H1 (cell line): ENCODE results near the gene ASF1A. TPM values are rescaled to one million over a fixed set of nuclear protein-coding genes. Genes with fewer than 3 reads are reported as not detected.

Source experiments
- CTCF ChIA-PET: fragments of 300-600 bp; sonication (Branson Sonifier 250); formaldehyde crosslinking; loops from one replicate; lab custom pipeline; 2021; ENCODE audit not compliant: partially characterized antibody; lab: Charles Lee
- POLR2A ChIA-PET: fragments of 300-600 bp; sonication (Branson Sonifier 250); formaldehyde crosslinking; loops from one replicate; lab custom pipeline; 2021; ENCODE audit warnings: inconsistent platforms; ENCODE audit not compliant: partially characterized antibody; lab: Charles Lee
- DNase-seq, 2 experiments: peaks; one replicate each; pipeline versions ENCODE4 v3.0.0 to v3.0.0-alpha.2; 2010 to 2022; ENCODE audit warnings: low spot score in 2 of 2, low read depth in 1 of 2, mixed read lengths in 1 of 2
- FAIRE-seq: peaks from 2 replicates; lab custom pipeline; 2011; peaks lifted over from hg19 to GRCh38; lab: Jason Lieb, UNC
- H2AFZ ChIP-seq: 2 replicates; pipeline ENCODE4 v1.8.1; 2012; ENCODE audit warnings: low read length, inconsistent platforms
- H2AK5ac ChIP-seq: 2 replicates; pipeline ENCODE4 v1.6.1; 2013; ENCODE audit warnings: low read depth, low read length
- H2BK120ac ChIP-seq: replicated peaks from 2 replicates; pipeline ENCODE3; 2013; ENCODE audit warnings: low read depth, low read length, inconsistent platforms
- H2BK12ac ChIP-seq: 2 replicates; pipeline ENCODE4 v1.6.1; 2013; ENCODE audit warnings: low read depth, low read length
- H2BK15ac ChIP-seq: 2 replicates; pipeline ENCODE4 v1.6.1; 2013; ENCODE audit warnings: low read length
- H2BK20ac ChIP-seq: 2 replicates; pipeline ENCODE4 v1.6.1; 2013; ENCODE audit warnings: low read length
- H2BK5ac ChIP-seq: 2 replicates; pipeline ENCODE4 v1.6.1; 2013; ENCODE audit warnings: low read depth, low read length
- H3K14ac ChIP-seq: 2 replicates; pipeline ENCODE4 v1.6.1; 2013; ENCODE audit warnings: inconsistent platforms; ENCODE audit not compliant: insufficient read length
- H3K18ac ChIP-seq: 2 replicates; pipeline ENCODE4 v1.6.1; 2013; ENCODE audit warnings: low read length; ENCODE audit errors: extremely low read depth
- H3K23ac ChIP-seq: 2 replicates; pipeline ENCODE4 v1.6.1; 2013; ENCODE audit warnings: inconsistent platforms; ENCODE audit not compliant: insufficient read length
- H3K23me2 ChIP-seq: 2 replicates; pipeline ENCODE4 v1.6.1; 2013; ENCODE audit warnings: low read depth, low read length
- H3K27ac ChIP-seq: 2 replicates; pipeline ENCODE4 v1.6.1; 2011; ENCODE audit warnings: low read depth, low read length, inconsistent platforms
- H3K27me3 ChIP-seq, 4 experiments: replicated peaks in 1 of 4; 1 replicate in 1 of 4; 2 replicates in 3 of 4; pipeline versions ENCODE4 v1.6.1 to v1.8.1; 2011 to 2013; ENCODE audit warnings: low read length in 3 of 4, mild to moderate bottlenecking in 3 of 4, inconsistent platforms in 2 of 4, mixed read lengths in 2 of 4, moderate library complexity in 1 of 4; ENCODE audit not compliant: control insufficient read depth in 3 of 4, insufficient read depth in 3 of 4; ENCODE audit errors: extremely low read depth in 1 of 4
- H3K36me3 ChIP-seq, 4 experiments: 2 replicates each; pipeline versions ENCODE4 v1.6.1 to v1.8.1; 2011 to 2013; ENCODE audit warnings: mild to moderate bottlenecking in 4 of 4, low read length in 3 of 4, moderate library complexity in 2 of 4, control low read depth in 1 of 4, inconsistent platforms in 1 of 4; ENCODE audit not compliant: insufficient read depth in 4 of 4, control insufficient read depth in 2 of 4
- H3K4ac ChIP-seq: replicated peaks from 2 replicates; pipeline ENCODE3; 2013; ENCODE audit warnings: low read length, low read depth, mixed read lengths, inconsistent platforms; ENCODE audit not compliant: insufficient read length
- H3K4me1 ChIP-seq, 4 experiments: replicated peaks in 1 of 4; 1 replicate in 1 of 4; 2 replicates in 3 of 4; pipeline versions ENCODE4 v1.6.1 to v1.8.1; 2011 to 2013; ENCODE audit warnings: low read length in 3 of 4, inconsistent platforms in 2 of 4, mixed read lengths in 1 of 4; ENCODE audit not compliant: insufficient read depth in 4 of 4, control insufficient read depth in 3 of 4
- H3K4me2 ChIP-seq, 2 experiments: 2 replicates each; pipeline versions ENCODE4 v1.6.1 to v1.8.1; 2011 to 2013; ENCODE audit warnings: low read depth in 2 of 2, low read length in 2 of 2, control low read depth in 1 of 2, inconsistent platforms in 1 of 2, mild to moderate bottlenecking in 1 of 2; ENCODE audit not compliant: insufficient read depth in 1 of 2
- H3K4me3 ChIP-seq, 4 experiments: fragments of 200-600, 300-600 bp in 1 of 4; sonication (generic), shearing (Covaris generic), sonication (Bioruptor Twin) in 1 of 4; 2 replicates each; pipeline versions ENCODE4 v1.5.1 to v1.8.1; 2011 to 2016; ENCODE audit warnings: low read length in 4 of 4, low read depth in 3 of 4, control low read depth in 2 of 4, inconsistent platforms in 2 of 4, mild to moderate bottlenecking in 2 of 4, mixed read lengths in 1 of 4, moderate library complexity in 1 of 4; ENCODE audit not compliant: insufficient read depth in 2 of 4; ENCODE audit errors: extremely low read depth in 1 of 4
- H3K56ac ChIP-seq: replicated peaks from 2 replicates; pipeline ENCODE3; 2013; ENCODE audit warnings: low read depth, mild to moderate bottlenecking, mixed read lengths, low read length, inconsistent platforms; ENCODE audit not compliant: insufficient read length
- H3K79me1 ChIP-seq: 2 replicates; pipeline ENCODE4 v1.6.1; 2013; ENCODE audit warnings: low read depth, low read length, control low read depth
- H3K79me2 ChIP-seq, 2 experiments: 2 replicates each; pipeline versions ENCODE4 v1.6.1 to v1.8.1; 2012 to 2013; ENCODE audit warnings: low read length in 2 of 2, mild to moderate bottlenecking in 2 of 2, inconsistent platforms in 1 of 2; ENCODE audit not compliant: insufficient read depth in 2 of 2, control insufficient read depth in 1 of 2
- H3K9ac ChIP-seq, 4 experiments: replicated peaks in 1 of 4; 1 replicate in 1 of 4; 2 replicates in 3 of 4; pipeline versions ENCODE4 v1.6.1 to v1.8.1; 2011 to 2013; ENCODE audit warnings: low read depth in 3 of 4, low read length in 3 of 4, control low read depth in 2 of 4, mild to moderate bottlenecking in 2 of 4, moderate library complexity in 2 of 4, inconsistent platforms in 1 of 4; ENCODE audit errors: extremely low read depth in 1 of 4
- H3K9me3 ChIP-seq, 2 experiments: 2 replicates each; pipeline versions ENCODE4 v1.6.1 to v1.8.1; 2012 to 2013; ENCODE audit warnings: mild to moderate bottlenecking in 2 of 2, moderate library complexity in 2 of 2, control low read depth in 1 of 2, inconsistent platforms in 1 of 2, low read depth in 1 of 2, low read length in 1 of 2, mixed read lengths in 1 of 2; ENCODE audit not compliant: insufficient read depth in 2 of 2
- H4K20me1 ChIP-seq, 2 experiments: replicated peaks in 1 of 2; 2 replicates each; pipeline versions ENCODE3 to v1.8.1; 2011 to 2013; ENCODE audit warnings: inconsistent platforms in 2 of 2, low read length in 2 of 2, mild to moderate bottlenecking in 1 of 2; ENCODE audit not compliant: insufficient read depth in 2 of 2, control insufficient read depth in 1 of 2
- H4K5ac ChIP-seq: 2 replicates; pipeline ENCODE4 v1.6.1; 2013; ENCODE audit warnings: low read length, low read depth, mixed read lengths, inconsistent platforms; ENCODE audit not compliant: insufficient read length
- H4K8ac ChIP-seq: 2 replicates; pipeline ENCODE4 v1.8.0; 2013; ENCODE audit warnings: mild to moderate bottlenecking, moderate library complexity, low read length, inconsistent platforms; ENCODE audit not compliant: insufficient read depth; ENCODE audit errors: extremely low read depth
- H4K91ac ChIP-seq: replicated peaks from 2 replicates; pipeline ENCODE3; 2013; ENCODE audit warnings: low read length, mixed read lengths, inconsistent platforms; ENCODE audit not compliant: insufficient read length
- CHD2 ChIP-seq: IDR thresholded peaks from 2 replicates; pipeline ENCODE4 v1.6.1; 2012; ENCODE audit warnings: low read length, improper control_type of control experiment
- JUND ChIP-seq: IDR thresholded peaks from 2 replicates; pipeline ENCODE4 v1.6.1; 2011; ENCODE audit warnings: mild to moderate bottlenecking, improper control_type of control experiment, low read length
- POLR2AphosphoS5 ChIP-seq: IDR thresholded peaks from 2 replicates; pipeline ENCODE4 v1.6.1; 2011; ENCODE audit warnings: low read depth, low read length
- RNF2 ChIP-seq: fragments of 200-900, 300-1000 bp; sonication (generic); IDR thresholded peaks from 2 replicates; pipeline ENCODE4 v1.7.1; 2016; ENCODE audit warnings: borderline replicate concordance, low read depth, mild to moderate bottlenecking, antibody characterized with exemption, low read length; ENCODE audit not compliant: poor library complexity, severe bottlenecking; ENCODE audit errors: missing control alignments
- SAP30 ChIP-seq: fragments of 300-600 bp; sonication (generic); IDR thresholded peaks from 2 replicates; pipeline ENCODE4 v1.7.1; 2012; ENCODE audit warnings: low read length, moderate library complexity, mild to moderate bottlenecking, inconsistent platforms; ENCODE audit not compliant: insufficient read depth, insufficient replicate concordance
- SIN3A ChIP-seq, 2 experiments: IDR thresholded peaks in 1 of 2; conservative IDR thresholded peaks in 1 of 2; 2 replicates each; pipeline ENCODE4 v1.6.1; 2011 to 2012; ENCODE audit warnings: low read length in 2 of 2, improper control_type of control experiment in 1 of 2, low read depth in 1 of 2, mild to moderate bottlenecking in 1 of 2
- TAF1 ChIP-seq: IDR thresholded peaks from 2 replicates; pipeline ENCODE4 v1.6.1; 2011; ENCODE audit warnings: mild to moderate bottlenecking, low read depth, low read length
- TAF7 ChIP-seq: optimal IDR thresholded peaks from 2 replicates; pipeline ENCODE3; 2011; ENCODE audit warnings: low read depth, mild to moderate bottlenecking, inconsistent platforms, low read length, moderate library complexity, borderline replicate concordance
- WGBS, 2 experiments: shearing (Covaris generic) in 1 of 2; methylation state at CpG; one replicate each; pipeline versions ENCODE4 v1.1.6 to v1.1.7; 2013 to 2015; ENCODE audit warnings: low lambda C conversion rate in 2 of 2, mixed read lengths in 2 of 2, inconsistent platforms in 1 of 2, low coverage in 1 of 2, missing lambda C conversion rate in 1 of 2; ENCODE audit not compliant: insufficient replicate concordance in 2 of 2, insufficient coverage in 1 of 2, insufficient read length in 1 of 2; ENCODE audit errors: extremely low coverage in 1 of 2, missing lambda C conversion rate in 1 of 2; 5-methylcytosine and 5-hydroxymethylcytosine counted together
- long read RNA-seq, 2 experiments: library from RNA in 1 of 2; library from capped mRNA in 1 of 2; stranded (forward); transcript quantifications; one replicate each; pipeline ENCODE4 v2.0.0, GENCODE V29; 2021; ENCODE audit warnings: inconsistent platforms in 1 of 2
- polyA minus RNA-seq, 3 experiments: library from RNA; depleted of rRNA, polyadenylated mRNA; stranded (reverse); fragments of >200 nt; gene quantifications; 1 replicate in 2 of 3; 2 replicates in 1 of 3; pipeline ENCODE4 v1.2.3, GENCODE V29; 2011
- polyA plus RNA-seq, 7 experiments: library from polyadenylated mRNA; depleted of rRNA in 3 of 7; stranded (reverse) in 5 of 7; unstranded in 2 of 7; fragments of >200 nt in 5 of 7; fragments of 200-250 nt in 2 of 7; gene quantifications; 1 replicate in 5 of 7; 2 replicates in 1 of 7; 4 replicates in 1 of 7; pipeline versions ENCODE4 v1.2.1 to v1.2.3, GENCODE V29; 2011 to 2013; ENCODE audit warnings: missing spikeins in 2 of 7, mixed read lengths in 2 of 7
- total RNA-seq: library from RNA; stranded (reverse); fragmentation: NEBNext Ultra II Directional; extraction: Animal tissue kit (Norgen Biotek cat#: 25700); gene quantifications from 2 replicates; pipeline ENCODE4 v1.2.1, GENCODE V29; 2021

The ASF1A gene
- total RNA-seq (45.7 and 50.2 TPM in 2 replicates), polyA plus RNA-seq (2011; rRNA removed) (9.8 and 11.4 TPM in 2 replicates), polyA minus RNA-seq (2011; rRNA and poly(A)+ RNA removed) (9.3 and 9.6 TPM in 2 replicates)
- 15.4 TPM for polyA plus RNA-seq (2011; cell fraction: cytosol; rRNA removed)
- polyA plus RNA-seq (2011; cell fraction: nucleus; rRNA removed): 11.9 TPM
- 23.2 to 40.2 TPM (median 24.3 TPM) in 4 replicates for polyA plus RNA-seq (2012, experiment 1 of 2)
- polyA plus RNA-seq (2012, experiment 2 of 2): 4.7 TPM
- polyA plus RNA-seq (2013, experiment 1 of 2): 23.5 TPM
- polyA plus RNA-seq (2013, experiment 2 of 2): 23.3 TPM
- polyA minus RNA-seq (2011; cell fraction: cytosol; rRNA and poly(A)+ RNA removed): 13.9 TPM
- 20.0 TPM for polyA minus RNA-seq (2011; cell fraction: nucleus; rRNA and poly(A)+ RNA removed)
- long read RNA-seq, experiment 1, transcript ASF1A-201 (4 exons, 2,362 nt): major isoform, 47 of 59 reads
- long read RNA-seq, experiment 1, partial matches to known transcripts: 2 of 59 reads
- long read RNA-seq, experiment 1, other reads (novel, unspliced or antisense): 10 of 59 reads
- long read RNA-seq, experiment 2, transcript ASF1A-201 (4 exons, 2,362 nt): major isoform, 64 of 64 reads
- long read RNA-seq, experiment 2, partial matches to known transcripts: 0 of 64 reads
- long read RNA-seq, experiment 2, other reads (novel, unspliced or antisense): 0 of 64 reads

DNA sequence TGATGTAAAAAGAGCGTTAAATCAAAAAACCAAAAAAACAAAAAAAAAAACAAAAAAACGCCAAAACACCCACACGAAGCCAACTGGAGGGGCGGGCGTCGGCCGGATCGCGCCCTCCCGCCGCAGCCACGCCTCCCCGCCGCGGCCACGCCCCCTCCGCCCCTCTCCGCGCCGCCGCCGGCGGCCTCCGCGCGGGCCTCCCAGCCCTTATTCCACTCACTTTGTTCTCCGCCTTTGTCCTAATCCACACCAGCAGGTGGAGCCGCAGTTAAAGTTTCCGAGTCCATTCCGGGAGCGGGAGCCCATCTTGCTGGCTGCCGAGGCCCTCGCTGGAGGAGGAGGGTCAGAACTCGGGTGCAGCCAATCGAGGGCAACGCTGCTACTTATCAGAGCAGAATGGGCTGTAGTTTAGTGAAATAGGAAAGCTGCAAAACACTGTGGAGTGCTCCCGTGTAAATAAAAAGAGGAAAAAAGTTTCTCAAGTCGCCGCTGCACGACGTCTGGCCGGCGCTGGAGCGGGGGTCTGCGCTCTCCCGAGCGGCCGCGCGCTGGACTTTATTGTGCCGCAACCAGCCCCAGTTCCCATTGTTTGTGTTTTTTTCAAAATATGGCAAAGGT is at the start of gene ASF1A:
Gene ASF1A (plus strand): TSS at position 346 of the 618 bp plus-strand sequence. CDS start 262 bp downstream, at position 608.
- H2BK120ac ChIP-seq: no peak within 1 kb of the TSS
- H2AK5ac ChIP-seq: no peak within 1 kb of the TSS
- no peak within 1 kb of the TSS for H3K4ac ChIP-seq
- H4K20me1 ChIP-seq: peaks cover 0 to 3% of the 10 kb centered on the region in 2 experiments
- peak within 1 kb of the TSS; percentile 87 to 97 (median 92) for H3K4me3 ChIP-seq
- no peak within 1 kb of the TSS for H2BK20ac ChIP-seq
- peaks cover 6% of the 10 kb centered on the region; the same call in 1 of the 2 replicates for H3K79me1 ChIP-seq
- H3K27me3 ChIP-seq: no peaks in the 10 kb centered on the region
- no peak within 1 kb of the TSS for H3K14ac ChIP-seq
- no peaks in the 10 kb centered on the region for H3K9me3 ChIP-seq
- no peak within 1 kb of the TSS for H3K23ac ChIP-seq
- H4K5ac ChIP-seq: peak within 1 kb of the TSS; percentile 84
- H2BK5ac ChIP-seq: peak within 1 kb of the TSS; percentile 80
- peak within 1 kb of the TSS; percentile 90 for H3K27ac ChIP-seq
- H3K18ac ChIP-seq: peak within 1 kb of the TSS; percentile 84; the same call in 1 of the 2 replicates
- CTCF ChIA-PET: interaction anchor here (0.6 to 1.6 kb wide), 5 partner anchors 9 to 1226 kb away, joined by 3 to 4 read pairs (median 4); no protein-coding TSS in a partner anchor
- peak within 1 kb of the TSS; percentile 52 for H3K56ac ChIP-seq
- peak within 1 kb of the TSS; percentile 98 for H2AFZ ChIP-seq
- no peak within 1 kb of the TSS; the same call in 1 of the 2 replicates for H2BK12ac ChIP-seq
- H3K4me1 ChIP-seq: peaks cover 2 to 8% (median 4%) of the 10 kb centered on the region in 4 experiments; a peak in 5 of 7 replicates
- H3K79me2 ChIP-seq: peaks cover 4 to 56% of the 10 kb centered on the region in 2 experiments
- peak within 1 kb of the TSS; percentile 68 to 73 for H3K4me2 ChIP-seq
- DNase-seq: peak; percentile 92
- WGBS, 2 experiments: 3% methylated on average over 38 of the region's 51 CpGs; no CpG with 5 or more reads in 1 of the 2 experiments
- H3K36me3 ChIP-seq: peaks cover 0 to 6% (median 0%) of the 10 kb centered on the region in 4 experiments; a peak in 3 of 8 replicates
- H4K91ac ChIP-seq: peak within 1 kb of the TSS; percentile 51
- peak within 1 kb of the TSS; percentile 92 to 95 (median 93) for H3K9ac ChIP-seq
- no peak for FAIRE-seq
- H3K23me2 ChIP-seq: 0 out of 2 replicates have a peak, but pooled peaks cover 3% of the 10 kb centered on the region
- POLR2A ChIA-PET: interaction anchor here (1.3 to 3.1 kb wide), 7 partner anchors 10 to 242 kb away, joined by 3 to 19 read pairs (median 4); partner anchors contain the start of genes CEP85L and MCM9
- H4K8ac ChIP-seq: peak within 1 kb of the TSS; percentile 97; the same call in 1 of the 2 replicates
- H2BK15ac ChIP-seq: no peak within 1 kb of the TSS
- TF ChIP-seq POLR2AphosphoS5: peak; percentile 84
- TF ChIP-seq JUND: no peak
- no peak for TF ChIP-seq RNF2
- no peak for TF ChIP-seq CHD2
- TF ChIP-seq SIN3A (conservative IDR thresholded peaks at IDR 0.05 in 1 of 2, IDR thresholded peaks at IDR 0.05 in 1 of 2; ENCODE audit: low read depth in 1 of 2, low read length in 2 of 2): no peak; a peak in 1 of 4 replicates
- TF ChIP-seq SAP30: no peak
- TF ChIP-seq TAF7: peak; percentile 92
- TF ChIP-seq TAF1: peak; percentile 95
